LNCaP clone FGC (cell line): ENCODE data around the gene TMBIM6.

Source experiments
- DNase-seq: peaks from one replicate; pipeline ENCODE4 v3.0.0-alpha.2; 2011; ENCODE audit warnings: low read depth
- H3K4me3 ChIP-seq: 2 replicates; pipeline ENCODE4 v1.5.1; 2011; ENCODE audit warnings: mild to moderate bottlenecking, low read depth, low read length, control low read depth
- TF ChIP-seq, protein P1 (sequence below): IDR thresholded peaks from 2 replicates; pipeline ENCODE4 v1.5.1; 2012; ENCODE audit warnings: mild to moderate bottlenecking; ENCODE audit not compliant: control insufficient read depth, insufficient read depth; ENCODE audit errors: extremely low read depth

TMBIM6 gene

DNA sequence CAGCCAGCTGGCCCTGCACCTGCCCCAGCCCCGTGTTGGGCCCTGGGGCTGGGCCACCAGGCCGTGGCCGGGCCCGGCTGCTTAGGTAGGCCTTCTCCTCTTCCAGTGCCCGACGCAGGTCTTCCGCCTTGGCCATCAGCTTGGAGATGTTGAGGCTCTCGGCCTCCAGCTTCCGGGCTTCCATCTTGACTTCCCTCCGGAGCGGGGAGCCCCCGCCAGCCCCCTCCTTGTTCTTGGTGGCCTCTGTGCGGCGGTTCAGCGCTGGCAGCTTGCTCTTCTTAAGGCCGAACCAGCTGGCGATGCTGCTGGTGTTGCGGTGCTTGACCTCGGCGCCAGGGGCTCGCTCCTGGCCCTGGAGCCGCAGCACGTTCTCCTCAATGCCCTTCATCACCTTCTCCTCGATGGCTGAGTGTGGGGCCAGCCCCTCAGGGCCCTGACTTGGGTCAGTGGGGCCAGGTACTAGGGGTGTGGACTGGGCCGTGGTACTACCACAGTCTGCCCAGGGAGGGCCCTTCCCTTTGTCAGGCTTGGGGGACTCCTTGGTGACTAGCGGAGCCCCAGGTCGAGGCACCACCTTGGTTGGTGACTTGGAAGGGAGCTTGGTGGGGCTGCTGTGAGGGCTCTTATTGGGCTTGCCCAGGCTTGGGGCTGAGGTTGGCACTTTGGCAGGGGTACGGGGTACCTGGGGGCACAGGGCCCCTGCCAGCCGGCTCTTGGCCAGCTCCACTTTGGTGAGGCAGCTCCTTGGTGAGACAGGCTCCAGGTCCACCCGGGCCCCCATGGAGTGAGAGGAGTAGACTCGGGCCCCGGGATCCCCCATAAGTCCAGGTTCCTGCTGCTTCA, 53.7 kb downstream of the TMBIM6 start:
- no peak for DNase-seq
- TF ChIP-seq, protein P1, sequence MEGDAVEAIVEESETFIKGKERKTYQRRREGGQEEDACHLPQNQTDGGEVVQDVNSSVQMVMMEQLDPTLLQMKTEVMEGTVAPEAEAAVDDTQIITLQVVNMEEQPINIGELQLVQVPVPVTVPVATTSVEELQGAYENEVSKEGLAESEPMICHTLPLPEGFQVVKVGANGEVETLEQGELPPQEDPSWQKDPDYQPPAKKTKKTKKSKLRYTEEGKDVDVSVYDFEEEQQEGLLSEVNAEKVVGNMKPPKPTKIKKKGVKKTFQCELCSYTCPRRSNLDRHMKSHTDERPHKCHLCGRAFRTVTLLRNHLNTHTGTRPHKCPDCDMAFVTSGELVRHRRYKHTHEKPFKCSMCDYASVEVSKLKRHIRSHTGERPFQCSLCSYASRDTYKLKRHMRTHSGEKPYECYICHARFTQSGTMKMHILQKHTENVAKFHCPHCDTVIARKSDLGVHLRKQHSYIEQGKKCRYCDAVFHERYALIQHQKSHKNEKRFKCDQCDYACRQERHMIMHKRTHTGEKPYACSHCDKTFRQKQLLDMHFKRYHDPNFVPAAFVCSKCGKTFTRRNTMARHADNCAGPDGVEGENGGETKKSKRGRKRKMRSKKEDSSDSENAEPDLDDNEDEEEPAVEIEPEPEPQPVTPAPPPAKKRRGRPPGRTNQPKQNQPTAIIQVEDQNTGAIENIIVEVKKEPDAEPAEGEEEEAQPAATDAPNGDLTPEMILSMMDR = no peak
- no peak overlapping the region for H3K4me3 ChIP-seq

DNA sequence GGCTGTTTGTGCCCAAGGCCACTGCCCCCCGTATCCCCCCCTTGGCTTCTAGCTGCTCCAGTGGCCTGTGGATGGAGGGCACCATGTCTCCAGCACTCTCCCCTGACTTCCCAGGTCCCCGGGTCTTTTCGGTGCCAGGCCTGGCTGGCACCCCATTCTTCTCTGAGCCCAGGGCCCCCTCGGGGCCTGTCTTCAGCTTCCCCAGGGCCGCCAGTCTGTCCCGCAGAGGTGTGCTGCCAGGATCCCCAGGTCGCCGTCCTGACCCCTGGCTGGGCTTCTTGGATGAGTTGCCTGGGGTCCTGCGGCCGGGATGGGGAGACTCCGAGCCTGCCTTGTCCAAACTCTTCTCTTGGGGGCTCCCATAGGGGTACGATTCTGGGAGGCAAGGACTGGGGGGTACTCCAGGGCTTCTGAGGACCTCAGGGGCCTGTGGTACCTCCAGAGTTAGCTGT, 54.3 kb downstream of the TMBIM6 start:
- TF ChIP-seq, protein P1 = no peak
- no peak overlapping the region for H3K4me3 ChIP-seq
- no peak for DNase-seq

DNA sequence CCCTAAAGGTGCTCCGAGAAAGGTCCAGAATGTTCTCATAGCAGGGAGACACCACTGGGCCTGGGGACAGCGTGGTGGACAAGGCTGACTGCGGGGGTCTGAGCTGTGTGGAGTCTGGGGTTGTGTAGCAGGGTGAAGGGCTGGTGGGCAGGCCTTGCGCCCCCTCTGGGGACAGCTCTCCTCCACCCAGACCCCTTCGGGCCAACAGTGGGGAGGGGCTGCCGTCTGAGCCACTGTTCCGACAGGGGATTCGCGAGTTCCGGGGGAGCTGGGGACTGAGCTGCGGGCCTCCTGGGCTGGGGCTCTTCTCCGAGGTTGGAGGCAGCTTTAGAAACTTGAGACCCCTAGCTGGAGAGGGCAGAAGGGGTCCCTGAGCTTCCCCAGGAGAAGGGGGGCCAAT, 54.8 kb downstream of the TMBIM6 start:
- TF ChIP-seq, protein P1 = no peak
- DNase-seq = no peak
- H3K4me3 ChIP-seq = no peak overlapping the region

DNA sequence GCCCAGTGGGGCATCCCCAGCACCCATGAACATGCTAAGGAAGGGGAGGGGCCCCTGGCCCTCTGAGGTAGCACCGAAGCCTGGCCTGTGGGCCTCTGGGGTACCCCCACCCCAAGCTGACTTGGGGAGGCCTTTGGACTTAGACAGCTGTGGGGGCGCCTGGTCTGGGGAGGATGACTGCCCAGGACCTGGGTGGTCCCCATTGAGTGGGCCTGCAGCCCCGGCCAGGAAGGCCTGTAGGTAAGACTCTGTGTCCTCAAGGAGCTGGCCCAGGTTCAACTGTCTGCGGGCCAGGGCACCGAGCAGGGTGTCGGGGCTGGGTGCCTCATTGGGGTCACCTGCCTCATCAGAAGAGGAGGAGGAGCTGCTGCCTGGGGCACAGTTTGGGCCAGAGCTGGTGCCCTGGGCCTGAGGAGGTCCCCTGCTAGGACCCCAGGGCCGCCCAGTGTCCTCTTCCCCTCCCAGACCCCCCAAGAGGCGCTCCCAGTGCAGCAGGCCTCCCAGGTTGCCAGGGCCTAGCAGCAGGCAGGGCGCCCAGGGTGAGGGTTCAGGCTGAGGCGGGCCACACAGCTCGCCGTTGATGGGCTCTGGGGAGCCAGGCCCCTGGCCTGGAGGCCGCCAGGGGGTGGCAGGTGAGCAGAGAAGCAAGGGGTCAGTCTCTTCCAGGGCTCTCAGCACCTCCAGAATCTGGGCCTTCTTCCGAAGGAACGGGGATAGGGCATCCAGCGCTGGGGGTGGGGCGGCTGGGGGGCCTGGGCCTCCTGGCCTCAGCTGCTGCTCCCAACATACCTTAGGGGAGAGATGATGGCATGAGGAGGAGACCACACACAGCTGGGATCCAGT, 55.5 kb downstream of the TMBIM6 start:
- no peak for DNase-seq

DNA sequence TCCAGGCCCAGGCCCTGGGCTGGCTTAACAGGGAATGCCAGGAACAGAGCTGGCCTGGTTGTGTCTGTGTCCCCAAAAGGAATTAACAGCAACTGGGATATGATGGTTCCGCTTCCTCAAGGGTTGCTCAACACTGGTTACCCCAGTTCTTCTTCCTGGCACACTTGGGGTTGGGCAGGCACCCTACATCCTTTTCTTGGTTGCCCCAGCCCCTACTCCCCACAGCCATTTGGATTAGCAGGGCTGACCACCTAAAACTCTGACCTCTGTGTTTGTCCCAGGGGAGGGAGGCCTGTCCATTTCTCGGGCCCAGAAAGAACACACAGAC, 56.1 kb downstream of the TMBIM6 start:
- DNase-seq = no peak
- no peak overlapping the region for H3K4me3 ChIP-seq
- TF ChIP-seq, protein P1 = no peak

More for the DNA sequence above, 55.5 kb downstream of the TMBIM6 start:
- no peak overlapping the region for H3K4me3 ChIP-seq
- TF ChIP-seq, protein P1 = no peak

DNA sequence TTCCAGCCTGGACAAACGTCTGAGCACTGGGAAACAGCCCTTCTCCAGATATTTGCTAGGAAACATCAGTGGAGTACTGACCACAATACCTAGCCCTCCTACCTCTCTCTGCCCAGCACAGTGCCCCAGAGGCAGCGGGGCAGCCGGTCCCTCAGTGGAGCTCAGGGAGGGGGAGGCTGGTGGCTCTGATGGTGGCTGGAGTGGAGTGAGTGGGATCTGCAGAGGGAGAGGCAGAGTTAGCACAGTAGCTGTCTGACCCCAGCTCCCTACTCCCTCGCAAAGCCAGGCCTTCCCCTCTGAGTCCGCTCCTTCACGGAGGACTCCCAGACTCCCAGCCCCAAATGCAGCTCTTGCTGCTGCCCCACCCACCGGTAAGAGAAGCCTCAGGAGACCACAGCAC, 56.9 kb downstream of the TMBIM6 start:
- no peak overlapping the region for H3K4me3 ChIP-seq
- no peak for DNase-seq
- TF ChIP-seq, protein P1 = no peak

DNA sequence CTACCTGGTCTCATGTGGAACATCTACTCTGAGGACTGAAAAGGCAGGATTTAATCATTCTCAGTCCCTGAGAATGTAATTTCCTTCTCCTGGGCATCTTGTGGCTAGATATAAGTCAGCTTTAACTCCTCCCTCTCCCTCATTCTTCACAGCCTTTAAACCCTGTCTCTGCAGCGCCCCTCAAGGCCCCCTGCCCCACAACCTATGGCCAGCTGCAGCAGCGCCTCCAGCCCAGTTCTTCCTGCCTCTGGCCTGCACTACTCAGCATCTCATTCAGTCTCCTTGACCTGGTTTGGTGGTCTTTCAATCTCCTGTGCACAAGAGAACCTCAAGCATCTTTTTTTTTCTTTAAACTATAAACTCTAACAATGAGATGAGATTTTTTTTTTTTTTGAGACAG, 57.6 kb downstream of the TMBIM6 start:
- no peak overlapping the region for H3K4me3 ChIP-seq
- TF ChIP-seq, protein P1 = no peak
- no peak for DNase-seq
